HL-60 (cell line): ENCODE measurements around the gene VSNL1.

Experiments
- DNase-seq, 2 experiments: peaks; one replicate each; pipeline ENCODE4 v3.0.0-alpha.2; 2010 to 2020; ENCODE audit warnings: low read depth in 1 of 2, low spot score in 1 of 2
- H3K27ac ChIP-seq: fragments of 250-450 bp; sonication (Bioruptor Pico); replicated peaks from 2 replicates; pipeline ENCODE4 v1.5.1; 2020; ENCODE audit warnings: mild to moderate bottlenecking, moderate library complexity
- H3K27me3 ChIP-seq: fragments of 250-450 bp; sonication (Bioruptor Pico); 2 replicates; pipeline ENCODE4 v1.5.1; 2021; ENCODE audit warnings: mild to moderate bottlenecking, moderate library complexity; ENCODE audit not compliant: insufficient read depth, poor library complexity, severe bottlenecking
- H3K4me3 ChIP-seq: replicated peaks from 2 replicates; pipeline ENCODE4 v1.5.1; 2011; ENCODE audit warnings: mild to moderate bottlenecking, control low read depth, low read length; ENCODE audit not compliant: insufficient read depth
- GABPA ChIP-seq: IDR thresholded peaks from 2 replicates; pipeline ENCODE4 v1.6.1; 2012; ENCODE audit warnings: low read depth
- POLR2AphosphoS5 ChIP-seq: IDR thresholded peaks from 2 replicates; pipeline ENCODE4 v1.6.1; 2012; ENCODE audit warnings: low read depth
- REST ChIP-seq: IDR thresholded peaks from 2 replicates; pipeline ENCODE4 v1.6.1; 2012; ENCODE audit warnings: low read depth; ENCODE audit not compliant: insufficient replicate concordance
- SPI1 ChIP-seq: IDR thresholded peaks from 2 replicates; pipeline ENCODE4 v1.6.1; 2012; ENCODE audit warnings: low read depth, mild to moderate bottlenecking, borderline replicate concordance
- TF ChIP-seq, protein P1 (sequence below): IDR thresholded peaks from one replicate; pipeline ENCODE4 v1.5.1; 2011; ENCODE audit warnings: low read length, control low read depth, inconsistent platforms; ENCODE audit not compliant: insufficient read depth

Gene VSNL1

GRCh38 chr2:17544256-17544655 is 3.8 kb downstream of the VSNL1 start:
- no peak overlapping the region for H3K4me3 ChIP-seq
- peaks cover 36% of the 10 kb centered on the region for H3K27me3 ChIP-seq
- no peak for TF ChIP-seq POLR2AphosphoS5
- TF ChIP-seq GABPA = no peak
- TF ChIP-seq, protein P1, sequence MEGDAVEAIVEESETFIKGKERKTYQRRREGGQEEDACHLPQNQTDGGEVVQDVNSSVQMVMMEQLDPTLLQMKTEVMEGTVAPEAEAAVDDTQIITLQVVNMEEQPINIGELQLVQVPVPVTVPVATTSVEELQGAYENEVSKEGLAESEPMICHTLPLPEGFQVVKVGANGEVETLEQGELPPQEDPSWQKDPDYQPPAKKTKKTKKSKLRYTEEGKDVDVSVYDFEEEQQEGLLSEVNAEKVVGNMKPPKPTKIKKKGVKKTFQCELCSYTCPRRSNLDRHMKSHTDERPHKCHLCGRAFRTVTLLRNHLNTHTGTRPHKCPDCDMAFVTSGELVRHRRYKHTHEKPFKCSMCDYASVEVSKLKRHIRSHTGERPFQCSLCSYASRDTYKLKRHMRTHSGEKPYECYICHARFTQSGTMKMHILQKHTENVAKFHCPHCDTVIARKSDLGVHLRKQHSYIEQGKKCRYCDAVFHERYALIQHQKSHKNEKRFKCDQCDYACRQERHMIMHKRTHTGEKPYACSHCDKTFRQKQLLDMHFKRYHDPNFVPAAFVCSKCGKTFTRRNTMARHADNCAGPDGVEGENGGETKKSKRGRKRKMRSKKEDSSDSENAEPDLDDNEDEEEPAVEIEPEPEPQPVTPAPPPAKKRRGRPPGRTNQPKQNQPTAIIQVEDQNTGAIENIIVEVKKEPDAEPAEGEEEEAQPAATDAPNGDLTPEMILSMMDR = no peak
- no peak for TF ChIP-seq SPI1
- TF ChIP-seq REST = no peak
- DNase-seq = no peak
- no peak overlapping the region for H3K27ac ChIP-seq

DNA sequence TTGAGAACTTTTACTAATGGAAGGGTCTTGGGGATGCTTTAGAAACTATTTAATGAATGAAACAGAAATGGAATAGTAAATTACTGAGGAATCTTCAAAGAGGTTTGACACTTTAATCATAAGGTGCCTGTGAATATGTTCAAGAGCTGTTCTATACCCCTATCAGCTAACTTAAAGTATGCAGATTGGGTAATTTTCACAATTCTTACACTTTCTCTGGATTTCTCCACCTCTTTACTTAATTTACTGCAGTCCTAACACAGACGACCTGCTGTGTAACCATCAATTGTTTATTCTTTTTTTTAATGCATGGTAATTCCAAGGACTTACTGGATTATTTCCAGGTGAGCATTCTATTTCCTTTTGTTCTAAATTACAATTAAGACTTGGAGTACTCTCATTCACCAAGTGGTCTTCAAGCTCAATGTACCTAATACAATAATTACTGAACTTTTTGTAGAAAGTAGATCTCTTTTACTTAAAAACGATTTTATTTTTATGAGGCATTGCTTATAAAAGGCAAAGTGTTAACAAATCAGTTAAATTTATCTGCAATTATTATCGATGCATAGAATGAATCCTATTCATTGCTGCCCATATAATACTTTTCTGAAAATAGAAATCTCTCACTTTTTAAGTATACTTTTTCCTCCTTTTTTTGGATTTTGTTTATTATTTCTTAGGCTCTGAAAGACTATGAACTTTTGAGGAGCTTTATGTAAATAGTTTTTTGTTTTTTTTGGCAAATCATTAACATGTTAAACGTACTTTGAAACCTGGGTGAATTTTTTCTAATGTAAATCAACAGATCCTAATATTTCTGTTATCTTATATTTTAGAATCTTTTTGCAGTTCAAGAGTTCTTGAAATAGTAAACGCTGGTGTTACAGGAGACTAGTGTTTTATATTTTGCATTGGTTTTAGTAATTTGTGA is 5.5 kb downstream of the VSNL1 start:
- no peak for DNase-seq
- Histone ChIP-seq H3K27me3 (peaks cover 21% of the 10 kb centered on the region), H3K27ac (no peak overlapping the region), H3K4me3 (no peak overlapping the region)
- TF ChIP-seq POLR2AphosphoS5 (no peak), SPI1 (no peak), GABPA (no peak), REST (no peak)
- TF ChIP-seq, protein P1 = no peak

- no peak for DNase-seq
- H3K27ac ChIP-seq = no peak overlapping the region
- TF ChIP-seq REST = no peak
- TF ChIP-seq, protein P1 = no peak
- TF ChIP-seq GABPA = no peak
- no peak overlapping the region for H3K4me3 ChIP-seq
- peaks cover 9% of the 10 kb centered on the region for H3K27me3 ChIP-seq
Measured at GRCh38 chr2:17547237-17547636, 6.7 kb downstream of the VSNL1 start.
